H4 (cell line): Measurements from ENCODE around the gene DOCK11. TPM values are rescaled to one million over a fixed set of nuclear protein-coding genes. Genes with fewer than 3 reads are reported as not detected.
A peak's percentile ranks its signal among the peaks of the same experiment; 100 is the strongest.

Experiments used
- DNase-seq: peaks from one replicate; pipeline ENCODE4 v3.0.0-alpha.2; 2015; ENCODE audit warnings: low spot score
- total RNA-seq: library from RNA; depleted of rRNA; stranded (reverse); fragments of >200 nt; shearing (Covaris generic); gene quantifications from 2 replicates; pipeline ENCODE4 v1.2.3, GENCODE V29; 2014

The DOCK11 gene
- total RNA-seq, 1 experiment from 2014 or later = 7.7 TPM

GRCh38 chrX:118630848-118631247, 135.2 kb downstream of the DOCK11 start:
- no peak for DNase-seq

GRCh38 chrX:118631586-118631985, 136.0 kb downstream of the DOCK11 start:
- DNase-seq = no peak

- no peak for DNase-seq
These were observed 137.2 kb downstream of the DOCK11 start for GRCh38 chrX:118632862-118633261.

GRCh38 chrX:118633530-118633929, 137.9 kb downstream of the DOCK11 start:
- no peak for DNase-seq

GRCh38 chrX:118634336-118634735, 138.7 kb downstream of the DOCK11 start:
- no peak for DNase-seq

GRCh38 chrX:118637997-118638396, 142.4 kb downstream of the DOCK11 start:
- no peak for DNase-seq

- DNase-seq = peak; percentile 60
These were observed 148.8 kb downstream of the DOCK11 start for GRCh38 chrX:118644378-118644777.

- no peak for DNase-seq
These were observed 157.1 kb downstream of the DOCK11 start for GRCh38 chrX:118652717-118653116.

- no peak for DNase-seq
These were observed 158.7 kb downstream of the DOCK11 start for GRCh38 chrX:118654331-118654730.

GRCh38 chrX:118655561-118656246, 160.1 kb downstream of the DOCK11 start:
- peak; percentile 68 for DNase-seq

GRCh38 chrX:118657413-118657812, 161.8 kb downstream of the DOCK11 start:
- no peak for DNase-seq

- DNase-seq = no peak
These were observed 164.5 kb downstream of the DOCK11 start for GRCh38 chrX:118660085-118660484.

GRCh38 chrX:118665204-118665603, 169.6 kb downstream of the DOCK11 start:
- DNase-seq = no peak

GRCh38 chrX:118666521-118666920, 170.9 kb downstream of the DOCK11 start:
- DNase-seq = no peak

- no peak for DNase-seq
These were observed 173.8 kb downstream of the DOCK11 start for GRCh38 chrX:118669435-118669834.

GRCh38 chrX:118675326-118675965, 179.8 kb downstream of the DOCK11 start:
- DNase-seq = no peak

- no peak for DNase-seq
These were observed 180.3 kb downstream of the DOCK11 start for GRCh38 chrX:118675966-118676349.

- DNase-seq = no peak
These were observed 181.7 kb downstream of the DOCK11 start for GRCh38 chrX:118677318-118677717.

GRCh38 chrX:118679290-118679689, 183.7 kb downstream of the DOCK11 start:
- no peak for DNase-seq

GRCh38 chrX:118682258-118683014, 186.8 kb downstream of the DOCK11 start:
- no peak for DNase-seq

- DNase-seq = no peak
These were observed 189.8 kb downstream of the DOCK11 start for GRCh38 chrX:118685393-118685792.

GRCh38 chrX:118688935-118689334, 193.3 kb downstream of the DOCK11 start:
- DNase-seq = no peak

- DNase-seq = no peak
These were observed 198.2 kb downstream of the DOCK11 start for GRCh38 chrX:118693843-118694242.
